ENCODE results near the gene LPIN2. TPM values are rescaled to one million over a fixed set of nuclear protein-coding genes. Genes with fewer than 3 reads are reported as not detected.

Gene LPIN2
- total and polyA plus RNA-seq, 2 of the 13 experiments (the other 11 are each of a cell fraction or from before 2014, with no cell fraction given), result 46.0 to 119 TPM

GRCh38 chr18:2984703-2985261 is 28.2 kb downstream of the LPIN2 start (continued):
- TF ChIP-seq, protein P1, sequence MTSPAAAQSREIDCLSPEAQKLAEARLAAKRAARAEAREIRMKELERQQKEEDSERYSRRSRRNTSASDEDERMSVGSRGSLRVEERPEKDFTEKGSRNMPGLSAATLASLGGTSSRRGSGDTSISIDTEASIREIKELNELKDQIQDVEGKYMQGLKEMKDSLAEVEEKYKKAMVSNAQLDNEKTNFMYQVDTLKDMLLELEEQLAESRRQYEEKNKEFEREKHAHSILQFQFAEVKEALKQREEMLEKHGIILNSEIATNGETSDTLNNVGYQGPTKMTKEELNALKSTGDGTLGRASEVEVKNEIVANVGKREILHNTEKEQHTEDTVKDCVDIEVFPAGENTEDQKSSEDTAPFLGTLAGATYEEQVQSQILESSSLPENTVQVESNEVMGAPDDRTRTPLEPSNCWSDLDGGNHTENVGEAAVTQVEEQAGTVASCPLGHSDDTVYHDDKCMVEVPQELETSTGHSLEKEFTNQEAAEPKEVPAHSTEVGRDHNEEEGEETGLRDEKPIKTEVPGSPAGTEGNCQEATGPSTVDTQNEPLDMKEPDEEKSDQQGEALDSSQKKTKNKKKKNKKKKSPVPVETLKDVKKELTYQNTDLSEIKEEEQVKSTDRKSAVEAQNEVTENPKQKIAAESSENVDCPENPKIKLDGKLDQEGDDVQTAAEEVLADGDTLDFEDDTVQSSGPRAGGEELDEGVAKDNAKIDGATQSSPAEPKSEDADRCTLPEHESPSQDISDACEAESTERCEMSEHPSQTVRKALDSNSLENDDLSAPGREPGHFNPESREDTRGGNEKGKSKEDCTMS (CRISPR knock-in tag; conservative IDR thresholded peaks at IDR 0.05), result no peak
- TF ChIP-seq, protein P2, sequence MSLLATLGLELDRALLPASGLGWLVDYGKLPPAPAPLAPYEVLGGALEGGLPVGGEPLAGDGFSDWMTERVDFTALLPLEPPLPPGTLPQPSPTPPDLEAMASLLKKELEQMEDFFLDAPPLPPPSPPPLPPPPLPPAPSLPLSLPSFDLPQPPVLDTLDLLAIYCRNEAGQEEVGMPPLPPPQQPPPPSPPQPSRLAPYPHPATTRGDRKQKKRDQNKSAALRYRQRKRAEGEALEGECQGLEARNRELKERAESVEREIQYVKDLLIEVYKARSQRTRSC (CRISPR knock-in tag; IDR thresholded peaks at IDR 0.05; ENCODE audit: low read depth), result no peak
- TF ChIP-seq HNRNPLL (IDR thresholded peaks at IDR 0.05; ENCODE audit: low read depth, low read length, poor library complexity, severe bottlenecking) (no peak), ZNF343 (CRISPR knock-in tag; IDR thresholded peaks at IDR 0.05) (no peak), ZNF12 (CRISPR knock-in tag; IDR thresholded peaks at IDR 0.05) (peak; percentile 66), ZFYVE20 (CRISPR knock-in tag; IDR thresholded peaks at IDR 0.05; ENCODE audit: borderline replicate concordance, low read depth) (no peak), ZNF510 (CRISPR knock-in tag; IDR thresholded peaks at IDR 0.05; ENCODE audit: low read depth) (no peak), ZNF589 (CRISPR knock-in tag; conservative IDR thresholded peaks at IDR 0.05) (no peak), ZNF44 (CRISPR knock-in tag; IDR thresholded peaks at IDR 0.05) (no peak), ZNF670 (CRISPR knock-in tag; IDR thresholded peaks at IDR 0.05; ENCODE audit: borderline replicate concordance) (no peak), KLF13 (CRISPR knock-in tag; IDR thresholded peaks at IDR 0.05) (no peak), SAP130 (CRISPR knock-in tag; IDR thresholded peaks at IDR 0.05; ENCODE audit: low read depth) (peak; percentile 81; the same call in 1 of the 2 replicates), ZNF24 (IDR thresholded peaks at IDR 0.05) (no peak), MATR3 (CRISPR knock-in tag; IDR thresholded peaks at IDR 0.05) (no peak), FOXK1 (CRISPR knock-in tag; IDR thresholded peaks at IDR 0.05; ENCODE audit: borderline replicate concordance, low read depth) (peak; percentile 82), ZNF83 (CRISPR knock-in tag; IDR thresholded peaks at IDR 0.05; ENCODE audit: borderline replicate concordance) (no peak), POGZ (CRISPR knock-in tag; IDR thresholded peaks at IDR 0.05) (peak; percentile 76), NR1H2 (CRISPR knock-in tag; IDR thresholded peaks at IDR 0.05; ENCODE audit: borderline replicate concordance, low read depth) (no peak), ASH2L (IDR thresholded peaks at IDR 0.05; ENCODE audit: insufficient read length, low read depth, low read length) (peak; percentile 68), SIN3B (IDR thresholded peaks at IDR 0.05; ENCODE audit: low read length) (no peak), MLLT10 (CRISPR knock-in tag; IDR thresholded peaks at IDR 0.05) (no peak)
- TF ChIP-seq, protein P3, sequence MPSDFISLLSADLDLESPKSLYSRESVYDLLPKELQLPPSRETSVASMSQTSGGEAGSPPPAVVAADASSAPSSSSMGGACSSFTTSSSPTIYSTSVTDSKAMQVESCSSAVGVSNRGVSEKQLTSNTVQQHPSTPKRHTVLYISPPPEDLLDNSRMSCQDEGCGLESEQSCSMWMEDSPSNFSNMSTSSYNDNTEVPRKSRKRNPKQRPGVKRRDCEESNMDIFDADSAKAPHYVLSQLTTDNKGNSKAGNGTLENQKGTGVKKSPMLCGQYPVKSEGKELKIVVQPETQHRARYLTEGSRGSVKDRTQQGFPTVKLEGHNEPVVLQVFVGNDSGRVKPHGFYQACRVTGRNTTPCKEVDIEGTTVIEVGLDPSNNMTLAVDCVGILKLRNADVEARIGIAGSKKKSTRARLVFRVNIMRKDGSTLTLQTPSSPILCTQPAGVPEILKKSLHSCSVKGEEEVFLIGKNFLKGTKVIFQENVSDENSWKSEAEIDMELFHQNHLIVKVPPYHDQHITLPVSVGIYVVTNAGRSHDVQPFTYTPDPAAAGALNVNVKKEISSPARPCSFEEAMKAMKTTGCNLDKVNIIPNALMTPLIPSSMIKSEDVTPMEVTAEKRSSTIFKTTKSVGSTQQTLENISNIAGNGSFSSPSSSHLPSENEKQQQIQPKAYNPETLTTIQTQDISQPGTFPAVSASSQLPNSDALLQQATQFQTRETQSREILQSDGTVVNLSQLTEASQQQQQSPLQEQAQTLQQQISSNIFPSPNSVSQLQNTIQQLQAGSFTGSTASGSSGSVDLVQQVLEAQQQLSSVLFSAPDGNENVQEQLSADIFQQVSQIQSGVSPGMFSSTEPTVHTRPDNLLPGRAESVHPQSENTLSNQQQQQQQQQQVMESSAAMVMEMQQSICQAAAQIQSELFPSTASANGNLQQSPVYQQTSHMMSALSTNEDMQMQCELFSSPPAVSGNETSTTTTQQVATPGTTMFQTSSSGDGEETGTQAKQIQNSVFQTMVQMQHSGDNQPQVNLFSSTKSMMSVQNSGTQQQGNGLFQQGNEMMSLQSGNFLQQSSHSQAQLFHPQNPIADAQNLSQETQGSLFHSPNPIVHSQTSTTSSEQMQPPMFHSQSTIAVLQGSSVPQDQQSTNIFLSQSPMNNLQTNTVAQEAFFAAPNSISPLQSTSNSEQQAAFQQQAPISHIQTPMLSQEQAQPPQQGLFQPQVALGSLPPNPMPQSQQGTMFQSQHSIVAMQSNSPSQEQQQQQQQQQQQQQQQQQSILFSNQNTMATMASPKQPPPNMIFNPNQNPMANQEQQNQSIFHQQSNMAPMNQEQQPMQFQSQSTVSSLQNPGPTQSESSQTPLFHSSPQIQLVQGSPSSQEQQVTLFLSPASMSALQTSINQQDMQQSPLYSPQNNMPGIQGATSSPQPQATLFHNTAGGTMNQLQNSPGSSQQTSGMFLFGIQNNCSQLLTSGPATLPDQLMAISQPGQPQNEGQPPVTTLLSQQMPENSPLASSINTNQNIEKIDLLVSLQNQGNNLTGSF (CRISPR knock-in tag; IDR thresholded peaks at IDR 0.05), result no peak
- TF ChIP-seq, protein P4, sequence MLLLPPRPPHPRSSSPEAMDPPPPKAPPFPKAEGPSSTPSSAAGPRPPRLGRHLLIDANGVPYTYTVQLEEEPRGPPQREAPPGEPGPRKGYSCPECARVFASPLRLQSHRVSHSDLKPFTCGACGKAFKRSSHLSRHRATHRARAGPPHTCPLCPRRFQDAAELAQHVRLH (CRISPR knock-in tag; IDR thresholded peaks at IDR 0.05; ENCODE audit: borderline replicate concordance, low read depth), result peak; percentile 58; the same call in 1 of the 2 replicates

All from HepG2 (cell line).